Measurements from ENCODE around the gene AP2A2.

AP2A2 gene

GRCh38 chr11:1041471-1041870 is 115.8 kb downstream of the AP2A2 start:
- H3K36me3 ChIP-seq (ENCODE audit: insufficient read depth, low read length), result no peaks in the 10 kb centered on the region
- H3K4me2 ChIP-seq (ENCODE audit: low read depth, low read length, poor library complexity, severe bottlenecking), result no peak overlapping the region
- H3K9me3 ChIP-seq (ENCODE audit: insufficient read depth, low read depth, low read length), result no peaks in the 10 kb centered on the region
- H3K9ac ChIP-seq (ENCODE audit: low read depth, low read length, poor library complexity, severe bottlenecking), result no peak overlapping the region
- no peaks in the 10 kb centered on the region for H3F3A ChIP-seq (ENCODE audit: low read depth)
- no peaks in the 10 kb centered on the region for H3K9me2 ChIP-seq (replicated peaks; ENCODE audit: low read depth, low read length)
- H4K20me1 ChIP-seq (ENCODE audit: insufficient read depth, low read length, poor library complexity, severe bottlenecking), result no peaks in the 10 kb centered on the region
- no peaks in the 10 kb centered on the region for H3K4me1 ChIP-seq (ENCODE audit: insufficient read depth, low read length, poor library complexity, severe bottlenecking)
- no peak for TF ChIP-seq EZH2phosphoT487 (IDR thresholded peaks at IDR 0.05; ENCODE audit: borderline replicate concordance)
- TF ChIP-seq, protein P1, sequence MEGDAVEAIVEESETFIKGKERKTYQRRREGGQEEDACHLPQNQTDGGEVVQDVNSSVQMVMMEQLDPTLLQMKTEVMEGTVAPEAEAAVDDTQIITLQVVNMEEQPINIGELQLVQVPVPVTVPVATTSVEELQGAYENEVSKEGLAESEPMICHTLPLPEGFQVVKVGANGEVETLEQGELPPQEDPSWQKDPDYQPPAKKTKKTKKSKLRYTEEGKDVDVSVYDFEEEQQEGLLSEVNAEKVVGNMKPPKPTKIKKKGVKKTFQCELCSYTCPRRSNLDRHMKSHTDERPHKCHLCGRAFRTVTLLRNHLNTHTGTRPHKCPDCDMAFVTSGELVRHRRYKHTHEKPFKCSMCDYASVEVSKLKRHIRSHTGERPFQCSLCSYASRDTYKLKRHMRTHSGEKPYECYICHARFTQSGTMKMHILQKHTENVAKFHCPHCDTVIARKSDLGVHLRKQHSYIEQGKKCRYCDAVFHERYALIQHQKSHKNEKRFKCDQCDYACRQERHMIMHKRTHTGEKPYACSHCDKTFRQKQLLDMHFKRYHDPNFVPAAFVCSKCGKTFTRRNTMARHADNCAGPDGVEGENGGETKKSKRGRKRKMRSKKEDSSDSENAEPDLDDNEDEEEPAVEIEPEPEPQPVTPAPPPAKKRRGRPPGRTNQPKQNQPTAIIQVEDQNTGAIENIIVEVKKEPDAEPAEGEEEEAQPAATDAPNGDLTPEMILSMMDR (conservative IDR thresholded peaks at IDR 0.05; ENCODE audit: low read length), result no peak
- H3K79me2 ChIP-seq (ENCODE audit: insufficient read depth, low read length), result no peaks in the 10 kb centered on the region
- H3K4me3 ChIP-seq (ENCODE audit: low read length, poor library complexity, severe bottlenecking), result no peak overlapping the region
- H2AFZ ChIP-seq (ENCODE audit: low read length), result no peak overlapping the region
- H3K27me3 ChIP-seq (ENCODE audit: insufficient read depth, low read length, poor library complexity, severe bottlenecking), result no peaks in the 10 kb centered on the region

DNA sequence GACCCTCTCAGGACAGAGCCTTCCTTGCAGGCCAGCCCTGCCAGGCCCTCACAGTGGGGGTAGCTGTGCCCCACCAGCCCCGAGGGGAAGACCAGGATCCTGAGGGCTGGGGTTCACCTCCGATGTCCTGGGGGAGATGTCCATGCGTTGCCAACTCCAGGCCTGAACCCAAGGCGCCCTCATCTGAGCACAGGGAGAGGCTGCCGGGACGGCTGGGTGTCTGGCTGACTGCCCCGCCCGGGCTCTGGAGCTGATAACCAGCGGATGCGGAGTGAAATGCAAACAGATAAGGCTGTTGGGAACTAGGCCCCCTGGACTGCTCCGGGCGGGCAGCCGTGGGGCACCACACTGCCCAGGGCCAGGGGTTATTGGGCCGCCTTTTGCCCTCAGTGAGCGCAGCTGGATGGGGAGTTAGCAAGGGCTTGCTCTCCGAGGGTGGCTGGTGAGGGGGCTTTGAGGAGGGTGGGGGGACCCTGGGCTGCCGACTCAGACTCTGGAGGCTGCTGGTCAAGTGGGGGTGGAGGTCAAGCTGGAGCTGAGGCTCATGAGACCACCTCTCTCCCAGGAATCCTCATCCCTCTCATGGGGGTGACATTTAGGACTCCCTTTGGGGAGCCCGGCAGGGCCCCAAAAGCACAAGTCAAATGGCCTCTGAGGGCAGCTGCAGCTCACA is 116.4 kb downstream of the AP2A2 start:
- Histone ChIP-seq H3K9ac (ENCODE audit: low read depth, low read length, poor library complexity, severe bottlenecking) (no peak overlapping the region), H3K27me3 (ENCODE audit: insufficient read depth, low read length, poor library complexity, severe bottlenecking) (no peaks in the 10 kb centered on the region), H3K79me2 (ENCODE audit: insufficient read depth, low read length) (no peaks in the 10 kb centered on the region), H3K4me2 (ENCODE audit: low read depth, low read length, poor library complexity, severe bottlenecking) (no peak overlapping the region), H3F3A (ENCODE audit: low read depth) (no peaks in the 10 kb centered on the region), H4K20me1 (ENCODE audit: insufficient read depth, low read length, poor library complexity, severe bottlenecking) (no peaks in the 10 kb centered on the region), H3K4me1 (ENCODE audit: insufficient read depth, low read length, poor library complexity, severe bottlenecking) (no peaks in the 10 kb centered on the region), H3K36me3 (ENCODE audit: insufficient read depth, low read length) (no peaks in the 10 kb centered on the region), H3K9me3 (ENCODE audit: insufficient read depth, low read depth, low read length) (no peaks in the 10 kb centered on the region), H2AFZ (ENCODE audit: low read length) (no peak overlapping the region), H3K9me2 (replicated peaks; ENCODE audit: low read depth, low read length) (no peaks in the 10 kb centered on the region), H3K4me3 (ENCODE audit: low read length, poor library complexity, severe bottlenecking) (no peak overlapping the region)
- TF ChIP-seq, protein P1 (conservative IDR thresholded peaks at IDR 0.05; ENCODE audit: low read length), result no peak
- no peak for TF ChIP-seq EZH2phosphoT487 (IDR thresholded peaks at IDR 0.05; ENCODE audit: borderline replicate concordance)

DNA sequence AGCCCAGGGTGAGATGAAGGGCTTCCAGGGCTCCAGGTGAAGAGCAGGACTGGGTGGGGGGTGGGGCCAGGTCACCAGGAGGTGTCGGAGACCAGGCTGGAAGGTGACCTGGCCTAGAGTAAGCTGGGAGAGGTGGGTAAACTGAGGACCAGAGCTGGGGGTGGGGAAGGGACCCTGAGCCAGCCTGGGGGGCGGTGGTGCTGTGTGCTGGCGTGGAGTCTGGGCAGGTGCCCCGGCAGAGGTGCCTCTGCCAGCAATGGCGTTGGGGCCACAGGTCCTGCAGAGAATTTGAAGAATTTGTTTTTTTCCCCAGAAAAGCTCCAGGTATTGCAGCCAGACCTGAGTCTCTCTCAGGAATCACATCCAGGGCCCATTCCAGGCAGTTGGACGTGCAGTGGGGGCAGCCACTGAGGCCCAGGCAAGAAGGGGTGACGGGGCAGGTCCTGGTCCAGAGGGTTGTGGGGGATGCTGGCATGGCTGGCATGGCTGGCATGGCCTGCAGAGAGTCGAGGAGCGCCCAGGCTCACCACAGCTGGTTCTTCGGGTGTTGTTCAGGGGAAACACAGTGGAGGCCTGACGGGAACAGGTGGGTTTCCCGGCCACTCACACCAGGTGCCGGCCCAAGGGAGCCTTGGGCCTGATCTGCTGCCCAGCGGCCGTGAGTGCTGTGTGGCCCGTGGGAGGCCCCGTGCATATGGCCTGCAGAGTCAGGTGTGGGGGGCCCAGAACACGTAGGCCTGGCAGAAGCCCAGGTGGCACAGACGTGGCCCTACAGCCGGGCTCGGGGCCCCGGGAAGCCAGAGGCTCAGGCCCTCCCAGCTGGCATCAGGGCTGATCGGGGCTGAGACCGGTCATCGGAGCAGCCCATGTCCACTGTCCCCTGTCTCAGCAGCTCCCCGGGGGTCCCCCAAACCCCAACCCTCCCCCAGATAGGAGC is 117.2 kb downstream of the AP2A2 start:
- Histone ChIP-seq H3K36me3 (ENCODE audit: insufficient read depth, low read length) (no peaks in the 10 kb centered on the region), H3K79me2 (ENCODE audit: insufficient read depth, low read length) (no peaks in the 10 kb centered on the region), H3K9ac (ENCODE audit: low read depth, low read length, poor library complexity, severe bottlenecking) (no peak overlapping the region), H2AFZ (ENCODE audit: low read length) (no peak overlapping the region), H3K9me2 (replicated peaks; ENCODE audit: low read depth, low read length) (no peaks in the 10 kb centered on the region), H3K27me3 (ENCODE audit: insufficient read depth, low read length, poor library complexity, severe bottlenecking) (no peaks in the 10 kb centered on the region), H3F3A (ENCODE audit: low read depth) (no peaks in the 10 kb centered on the region), H4K20me1 (ENCODE audit: insufficient read depth, low read length, poor library complexity, severe bottlenecking) (no peaks in the 10 kb centered on the region), H3K4me1 (ENCODE audit: insufficient read depth, low read length, poor library complexity, severe bottlenecking) (no peaks in the 10 kb centered on the region), H3K4me3 (ENCODE audit: low read length, poor library complexity, severe bottlenecking) (no peak overlapping the region), H3K9me3 (ENCODE audit: insufficient read depth, low read depth, low read length) (no peaks in the 10 kb centered on the region), H3K4me2 (ENCODE audit: low read depth, low read length, poor library complexity, severe bottlenecking) (no peak overlapping the region)
- TF ChIP-seq, protein P1 (conservative IDR thresholded peaks at IDR 0.05; ENCODE audit: low read length), result no peak
- TF ChIP-seq EZH2phosphoT487 (IDR thresholded peaks at IDR 0.05; ENCODE audit: borderline replicate concordance), result no peak

Measured in Loucy (cell line).